ENCODE measurements around the gene TBX1.

TBX1 gene

GRCh38 chr22:19753996-19754700, 6.4 kb upstream of the TBX1 start:
- Histone ChIP-seq H3K79me1 (ENCODE audit: low read length) (no peaks in the 10 kb centered on the region), H3K4me1 (ENCODE audit: control insufficient read depth in 1 of 2, insufficient read depth in 2 of 2, low read length in 2 of 2) (peaks cover 0 to 6% of the 10 kb centered on the region in 2 experiments), H3K9ac (ENCODE audit: low read length) (no peak overlapping the region), H3K36me3 (ENCODE audit: control insufficient read depth in 1 of 2, insufficient read depth in 2 of 2, low read length in 2 of 2) (no peaks in the 10 kb centered on the region), H3K18ac (ENCODE audit: low read length) (no peak overlapping the region), H2AFZ (ENCODE audit: insufficient read depth, low read length, poor library complexity) (no peak overlapping the region), H3K4ac (ENCODE audit: low read depth, low read length) (no peak overlapping the region), H2BK12ac (ENCODE audit: low read length) (no peak overlapping the region), H3K14ac (ENCODE audit: low read length) (no peak overlapping the region), H4K12ac (ENCODE audit: low read depth, low read length) (no peak overlapping the region), H4K8ac (ENCODE audit: low read depth, low read length) (no peak overlapping the region), H2AK5ac (ENCODE audit: low read length) (no peak overlapping the region), H3K27me3 (ENCODE audit: insufficient read depth, low read length) (peaks cover 62% of the 10 kb centered on the region), H2BK5ac (ENCODE audit: low read depth, low read length, poor library complexity) (no peak overlapping the region), H3K4me3 (ENCODE audit: low read depth, low read length) (peak overlapping the region; percentile 32), H3K4me2 (ENCODE audit: low read length) (no peak overlapping the region), H3K9me3 (ENCODE audit: insufficient read depth, low read depth, low read length) (peaks cover 13% of the 10 kb centered on the region), H4K91ac (ENCODE audit: low read depth, low read length) (no peak overlapping the region), H3K27ac (ENCODE audit: low read depth, low read length) (no peak overlapping the region), H3K23ac (ENCODE audit: low read length) (no peak overlapping the region), H2BK120ac (ENCODE audit: insufficient read depth, low read length, poor library complexity) (no peak overlapping the region), H3K79me2 (ENCODE audit: control insufficient read depth, insufficient read depth, low read length, poor library complexity) (no peaks in the 10 kb centered on the region)
- WGBS (ENCODE audit: extremely low coverage, insufficient coverage, insufficient read length), result no CpG with 5 or more reads among the region's 14 CpGs
- no peak for DNase-seq

GRCh38 chr22:19754701-19755144, 5.9 kb upstream of the TBX1 start:
- Histone ChIP-seq H4K8ac (ENCODE audit: low read depth, low read length) (no peak overlapping the region), H3K18ac (ENCODE audit: low read length) (no peak overlapping the region), H3K4me3 (ENCODE audit: low read depth, low read length) (no peak overlapping the region), H2BK5ac (ENCODE audit: low read depth, low read length, poor library complexity) (no peak overlapping the region), H4K91ac (ENCODE audit: low read depth, low read length) (no peak overlapping the region), H2AFZ (ENCODE audit: insufficient read depth, low read length, poor library complexity) (no peak overlapping the region), H3K79me2 (ENCODE audit: control insufficient read depth, insufficient read depth, low read length, poor library complexity) (no peaks in the 10 kb centered on the region), H3K14ac (ENCODE audit: low read length) (no peak overlapping the region), H3K27ac (ENCODE audit: low read depth, low read length) (no peak overlapping the region), H3K9me3 (ENCODE audit: insufficient read depth, low read depth, low read length) (peaks cover 13% of the 10 kb centered on the region), H3K79me1 (ENCODE audit: low read length) (no peaks in the 10 kb centered on the region), H3K9ac (ENCODE audit: low read length) (no peak overlapping the region), H3K4me1 (ENCODE audit: control insufficient read depth in 1 of 2, insufficient read depth in 2 of 2, low read length in 2 of 2) (peaks cover 0 to 6% of the 10 kb centered on the region in 2 experiments), H4K12ac (ENCODE audit: low read depth, low read length) (no peak overlapping the region), H3K27me3 (ENCODE audit: insufficient read depth, low read length) (peaks cover 68% of the 10 kb centered on the region), H3K4me2 (ENCODE audit: low read length) (no peak overlapping the region), H2AK5ac (ENCODE audit: low read length) (no peak overlapping the region), H3K36me3 (ENCODE audit: control insufficient read depth in 1 of 2, insufficient read depth in 2 of 2, low read length in 2 of 2) (no peaks in the 10 kb centered on the region), H3K4ac (ENCODE audit: low read depth, low read length) (no peak overlapping the region), H2BK12ac (ENCODE audit: low read length) (no peak overlapping the region), H3K23ac (ENCODE audit: low read length) (no peak overlapping the region), H2BK120ac (ENCODE audit: insufficient read depth, low read length, poor library complexity) (no peak overlapping the region)
- no CpG with 5 or more reads among the region's 14 CpGs for WGBS (ENCODE audit: extremely low coverage, insufficient coverage, insufficient read length)
- DNase-seq, result no peak

GRCh38 chr22:19755145-19755710, 5.3 kb upstream of the TBX1 start:
- no peak overlapping the region for H4K91ac ChIP-seq (ENCODE audit: low read depth, low read length)
- peaks cover 70% of the 10 kb centered on the region for H3K27me3 ChIP-seq (ENCODE audit: insufficient read depth, low read length)
- no peak overlapping the region for H2BK12ac ChIP-seq (ENCODE audit: low read length)
- no peak overlapping the region for H2BK120ac ChIP-seq (ENCODE audit: insufficient read depth, low read length, poor library complexity)
- no peak overlapping the region for H3K27ac ChIP-seq (ENCODE audit: low read depth, low read length)
- H3K4me1 ChIP-seq (ENCODE audit: control insufficient read depth in 1 of 2, insufficient read depth in 2 of 2, low read length in 2 of 2), result peaks cover 0 to 6% of the 10 kb centered on the region in 2 experiments
- H2BK5ac ChIP-seq (ENCODE audit: low read depth, low read length, poor library complexity), result no peak overlapping the region
- no peak for DNase-seq
- H4K8ac ChIP-seq (ENCODE audit: low read depth, low read length), result no peak overlapping the region
- H3K23ac ChIP-seq (ENCODE audit: low read length), result no peak overlapping the region
- H3K9me3 ChIP-seq (ENCODE audit: insufficient read depth, low read depth, low read length), result peaks cover 13% of the 10 kb centered on the region
- H3K18ac ChIP-seq (ENCODE audit: low read length), result no peak overlapping the region
- H4K12ac ChIP-seq (ENCODE audit: low read depth, low read length), result no peak overlapping the region
- no peak overlapping the region for H3K14ac ChIP-seq (ENCODE audit: low read length)
- no peak overlapping the region for H3K4ac ChIP-seq (ENCODE audit: low read depth, low read length)
- H2AK5ac ChIP-seq (ENCODE audit: low read length), result no peak overlapping the region
- no peaks in the 10 kb centered on the region for H3K79me1 ChIP-seq (ENCODE audit: low read length)
- no peaks in the 10 kb centered on the region for H3K79me2 ChIP-seq (ENCODE audit: control insufficient read depth, insufficient read depth, low read length, poor library complexity)
- H3K4me3 ChIP-seq (ENCODE audit: low read depth, low read length), result no peak overlapping the region
- no peak overlapping the region for H3K4me2 ChIP-seq (ENCODE audit: low read length)
- H3K9ac ChIP-seq (ENCODE audit: low read length), result no peak overlapping the region
- no peaks in the 10 kb centered on the region for H3K36me3 ChIP-seq (ENCODE audit: control insufficient read depth in 1 of 2, insufficient read depth in 2 of 2, low read length in 2 of 2)
- H2AFZ ChIP-seq (ENCODE audit: insufficient read depth, low read length, poor library complexity), result no peak overlapping the region
- WGBS (ENCODE audit: extremely low coverage, insufficient coverage, insufficient read length), result no CpG with 5 or more reads among the region's 59 CpGs

- Histone ChIP-seq H3K9me3 (ENCODE audit: insufficient read depth, low read depth, low read length) (peaks cover 13% of the 10 kb centered on the region), H3K18ac (ENCODE audit: low read length) (no peak overlapping the region), H2BK12ac (ENCODE audit: low read length) (no peak overlapping the region), H4K12ac (ENCODE audit: low read depth, low read length) (no peak overlapping the region), H3K36me3 (ENCODE audit: control insufficient read depth in 1 of 2, insufficient read depth in 2 of 2, low read length in 2 of 2) (no peaks in the 10 kb centered on the region), H3K79me1 (ENCODE audit: low read length) (no peaks in the 10 kb centered on the region), H3K14ac (ENCODE audit: low read length) (no peak overlapping the region), H2BK5ac (ENCODE audit: low read depth, low read length, poor library complexity) (no peak overlapping the region), H2AFZ (ENCODE audit: insufficient read depth, low read length, poor library complexity) (no peak overlapping the region), H3K23ac (ENCODE audit: low read length) (no peak overlapping the region), H3K4me3 (ENCODE audit: low read depth, low read length) (no peak overlapping the region), H3K27me3 (ENCODE audit: insufficient read depth, low read length) (peaks cover 72% of the 10 kb centered on the region), H3K79me2 (ENCODE audit: control insufficient read depth, insufficient read depth, low read length, poor library complexity) (no peaks in the 10 kb centered on the region), H3K4me2 (ENCODE audit: low read length) (no peak overlapping the region), H3K27ac (ENCODE audit: low read depth, low read length) (no peak overlapping the region), H4K8ac (ENCODE audit: low read depth, low read length) (no peak overlapping the region), H2AK5ac (ENCODE audit: low read length) (no peak overlapping the region), H3K9ac (ENCODE audit: low read length) (no peak overlapping the region), H2BK120ac (ENCODE audit: insufficient read depth, low read length, poor library complexity) (no peak overlapping the region), H3K4me1 (ENCODE audit: control insufficient read depth in 1 of 2, insufficient read depth in 2 of 2, low read length in 2 of 2) (peaks cover 0 to 6% of the 10 kb centered on the region in 2 experiments), H4K91ac (ENCODE audit: low read depth, low read length) (no peak overlapping the region), H3K4ac (ENCODE audit: low read depth, low read length) (no peak overlapping the region)
- DNase-seq, result no peak
- no CpG with 5 or more reads among the region's 26 CpGs for WGBS (ENCODE audit: extremely low coverage, insufficient coverage, insufficient read length)
These were observed 4.8 kb upstream of the TBX1 start for GRCh38 chr22:19755722-19756287.
